CD4-positive, alpha-beta T cell treated with Interleukin-4 for 4 hours (primary cell): ENCODE results near the gene ZP2.
"Not testable (repeated sequence)": the region's sequence is repeated elsewhere in the genome, so short reads cannot be mapped to it uniquely, and the experiment has no call there.

Source experiments
- DNase-seq: peaks from one replicate; pipeline ENCODE4 v3.0.0-alpha.2; 2020

The ZP2 gene

DNA sequence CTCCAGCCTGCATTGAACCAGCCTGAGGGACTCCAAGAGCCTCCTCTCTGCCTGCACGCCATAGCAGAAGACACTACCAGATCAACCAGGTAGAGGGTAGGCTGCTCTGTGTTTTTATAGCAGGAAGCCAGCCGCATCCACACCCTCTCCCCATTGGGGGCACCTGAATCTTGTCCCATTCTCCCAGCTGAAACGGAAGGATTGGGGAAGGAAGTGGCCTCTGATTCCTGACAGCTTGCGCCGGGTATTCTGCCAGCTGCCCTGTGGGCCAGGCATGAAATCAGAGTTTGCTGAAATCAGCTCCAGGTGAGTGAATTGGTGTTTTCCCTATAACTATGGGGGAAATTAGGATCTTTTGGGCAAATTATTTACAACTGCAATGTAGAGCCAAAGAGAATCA, at the start of gene ZP2:
Gene ZP2, minus strand, starts transcription at position 89 of the 400 bp plus-strand sequence. Its CDS starts 27 bp downstream, at position 62.
- DNase-seq = no peak

DNA sequence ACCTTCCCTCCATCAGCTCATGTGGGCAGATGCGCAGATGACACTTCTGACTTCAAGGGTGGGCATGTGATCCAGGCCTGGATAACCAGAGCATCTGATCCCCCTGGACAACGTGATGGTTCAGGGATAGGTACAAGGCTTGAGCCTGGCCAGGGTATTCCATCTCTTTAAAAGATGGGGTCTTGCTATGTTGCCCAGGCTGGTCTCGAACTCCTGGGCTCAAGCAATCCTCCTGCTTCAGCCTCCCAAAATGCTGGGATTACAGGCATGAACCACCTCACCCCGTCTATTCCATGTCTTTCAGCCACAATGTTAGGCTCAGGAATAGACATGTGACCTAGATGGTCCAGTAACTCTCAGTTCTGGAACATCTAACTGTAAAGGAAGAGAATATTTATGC, 45.9 kb upstream of the ZP2 start:
- no peak for DNase-seq

DNA sequence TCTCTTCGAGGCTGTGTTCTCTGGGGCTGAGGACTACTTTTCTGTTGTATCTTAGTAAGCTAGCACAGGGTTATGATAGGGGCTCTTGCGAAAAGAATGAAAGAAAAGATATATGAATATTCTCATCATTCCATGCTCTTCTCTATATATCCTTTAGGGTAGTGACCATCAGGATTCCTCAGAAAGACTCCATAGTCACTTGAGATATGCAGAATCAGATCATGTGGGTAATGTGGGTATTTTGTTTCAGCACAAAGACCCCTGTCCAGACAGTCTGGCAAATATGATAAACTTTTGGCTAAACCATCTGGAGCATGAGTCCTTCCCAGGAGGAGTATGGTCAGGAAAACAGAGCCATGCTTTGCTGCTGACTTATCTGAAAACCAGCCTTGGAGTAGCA, 45.3 kb upstream of the ZP2 start:
- no peak for DNase-seq

DNA sequence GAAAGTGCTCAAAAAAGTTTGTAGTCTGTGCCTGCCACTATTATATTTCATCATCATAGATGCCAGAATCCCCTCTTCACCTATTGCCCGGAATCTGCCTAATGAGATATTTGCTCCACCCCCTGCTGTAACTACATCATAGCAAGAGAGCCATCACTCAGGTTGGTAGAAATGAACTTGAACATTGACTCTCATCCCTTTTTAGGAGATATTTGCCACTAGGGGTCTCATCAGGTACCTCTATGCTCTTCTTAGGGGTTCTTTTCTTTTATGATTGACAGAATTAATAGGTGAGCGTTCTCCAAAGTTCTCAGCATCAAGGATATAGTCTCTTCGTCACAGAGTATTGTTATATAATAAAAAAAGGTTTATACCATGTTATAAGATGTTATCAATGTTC, 42.1 kb upstream of the ZP2 start:
- no peak for DNase-seq

DNA sequence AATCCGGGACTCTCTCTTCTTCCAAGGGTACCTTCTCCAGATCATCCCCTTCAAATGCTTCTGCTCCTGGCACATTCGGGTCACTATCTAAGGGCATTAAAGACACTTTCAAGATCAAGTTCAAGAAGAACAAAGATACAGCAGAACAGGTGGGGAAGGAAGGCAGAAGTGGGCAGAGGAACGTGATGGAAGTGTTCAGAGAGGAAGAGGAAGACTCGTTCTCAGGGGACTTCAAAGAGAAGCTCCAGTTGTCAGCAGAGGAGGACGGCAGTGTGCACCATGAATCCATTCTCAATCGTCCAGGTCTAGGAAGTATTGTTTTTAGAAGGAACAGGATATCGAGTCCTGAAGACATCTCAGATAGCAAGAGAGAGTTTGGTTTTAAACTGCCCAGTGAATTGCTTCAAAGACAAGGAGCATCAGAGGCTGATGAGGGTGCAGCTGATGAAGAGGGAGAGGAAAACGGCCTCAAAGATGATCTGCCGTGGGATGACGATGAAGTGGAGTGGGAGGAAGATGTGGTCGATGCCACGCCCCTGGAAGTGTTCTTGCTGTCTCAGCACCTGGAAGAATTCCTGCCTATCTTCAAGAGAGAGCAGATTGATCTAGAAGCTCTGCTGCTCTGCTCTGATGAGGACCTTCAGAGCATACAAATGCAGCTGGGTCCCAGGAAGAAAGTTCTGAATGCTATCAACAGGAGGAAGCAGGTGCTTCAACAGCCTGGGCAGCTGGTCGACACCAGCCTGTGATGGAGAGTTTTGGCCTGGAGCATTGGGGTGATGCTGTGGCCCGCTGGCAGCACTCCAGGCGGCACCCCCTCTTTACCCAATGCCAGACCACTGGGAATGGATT, 38.9 kb upstream of the ZP2 start:
- DNase-seq = no peak

DNA sequence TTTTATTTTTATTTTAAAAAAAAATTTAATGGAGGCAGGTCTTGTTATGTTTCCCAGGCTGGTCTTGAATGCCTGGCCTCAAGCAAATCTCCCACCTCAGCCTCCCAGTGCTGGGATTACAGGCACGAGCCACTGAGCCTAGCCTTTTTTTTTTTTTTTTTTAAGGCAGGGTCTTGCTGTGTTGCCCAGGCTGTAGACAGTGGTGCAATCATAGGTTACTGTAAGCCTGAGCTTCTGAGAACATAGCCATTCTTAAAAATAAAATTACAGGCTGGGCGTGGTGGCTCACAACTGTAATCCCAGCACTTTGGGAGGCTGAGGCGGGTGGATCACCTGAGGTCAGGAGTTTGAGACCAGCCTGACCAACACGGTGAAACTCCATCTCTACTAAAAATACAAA, 36.8 kb upstream of the ZP2 start:
- DNase-seq = not testable (repeated sequence)

DNA sequence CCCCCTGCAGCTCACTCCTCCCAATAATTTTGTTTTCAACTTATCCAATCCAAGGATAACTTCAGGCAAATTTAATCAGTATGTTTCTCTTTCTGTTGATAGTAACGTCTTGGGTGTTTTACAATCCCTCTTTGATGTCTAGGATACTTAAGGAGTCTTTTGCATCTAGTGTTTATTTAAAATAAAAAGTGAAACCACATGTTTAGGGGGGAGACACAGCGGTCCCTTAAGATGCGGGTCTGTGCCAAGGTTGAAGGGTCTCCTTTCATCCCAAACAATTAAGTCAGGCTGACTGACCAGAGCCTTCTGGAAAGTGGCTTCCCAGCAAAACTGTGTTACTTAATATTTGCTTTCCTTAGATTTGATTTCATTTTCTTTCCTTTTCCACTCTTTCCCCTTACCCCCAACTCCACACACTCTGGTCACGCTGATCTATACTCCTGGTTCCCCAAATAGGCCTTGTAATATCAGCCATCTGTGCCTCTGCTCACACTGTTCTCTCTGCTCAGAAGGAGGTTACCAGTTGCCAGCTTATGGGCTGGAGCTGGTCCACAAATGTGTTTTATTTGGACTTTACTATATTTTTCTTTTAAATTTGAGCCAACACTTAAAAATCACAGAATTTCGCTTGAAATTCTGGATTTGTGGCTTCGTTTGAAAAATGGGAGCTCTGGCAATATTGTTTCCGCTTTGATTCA, 33.3 kb upstream of the ZP2 start:
- DNase-seq = no peak

DNA sequence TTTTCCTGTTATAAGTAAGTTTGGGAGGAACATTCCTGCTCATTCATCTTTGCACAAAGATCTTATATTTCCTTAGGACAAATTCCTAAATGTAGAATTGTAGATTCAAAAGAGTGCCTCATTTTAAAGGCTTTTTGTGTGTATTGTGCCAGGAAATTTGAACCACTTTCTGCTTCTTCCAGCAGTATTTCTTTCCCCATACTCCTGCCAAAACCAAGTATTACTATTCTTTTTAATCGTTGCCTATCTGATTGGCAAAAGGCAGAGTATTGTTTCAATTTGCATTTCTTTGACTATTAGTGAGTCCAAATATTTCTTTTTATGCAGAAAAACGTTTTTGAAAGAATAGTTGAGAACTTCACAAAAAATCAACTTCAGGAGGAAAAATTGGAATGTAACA, 31.4 kb upstream of the ZP2 start:
- DNase-seq = no peak

DNA sequence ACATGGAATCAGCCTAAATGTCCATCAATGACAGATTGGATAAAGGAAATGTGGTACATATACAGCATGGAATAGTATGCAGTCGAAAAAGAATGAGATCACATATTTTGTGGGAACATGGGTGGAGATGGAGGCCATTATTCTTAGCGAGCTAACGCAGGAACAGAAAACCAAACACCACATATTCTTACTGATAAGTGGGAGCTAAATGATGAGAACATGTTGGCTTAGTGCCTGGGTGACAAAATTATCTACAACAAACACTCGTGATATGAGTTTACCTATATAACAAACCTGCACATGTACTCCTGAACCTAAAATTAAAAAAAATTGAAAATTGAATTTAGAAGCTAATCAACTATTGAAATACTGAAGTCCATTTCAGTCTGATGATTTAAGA, 28.3 kb upstream of the ZP2 start:
- DNase-seq = no peak

DNA sequence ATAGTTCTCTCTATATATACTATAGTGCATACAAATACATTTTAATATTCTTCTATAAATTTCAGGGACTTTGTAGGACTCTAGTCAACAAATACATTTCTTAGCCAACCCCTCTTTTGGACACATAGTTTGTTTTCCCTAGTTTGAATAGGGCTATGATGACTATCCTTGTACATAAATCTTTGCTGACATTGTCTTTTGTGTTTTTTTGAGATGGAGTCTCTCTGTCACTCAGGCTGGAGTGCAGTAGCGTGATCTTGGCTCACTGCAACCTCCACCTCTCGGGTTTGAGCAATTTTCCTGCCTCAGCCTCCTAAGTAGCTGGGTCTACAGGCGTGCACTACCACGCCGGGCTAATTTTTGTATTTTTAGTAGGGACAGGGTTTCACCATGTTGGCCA, 25.5 kb upstream of the ZP2 start:
- no peak for DNase-seq

DNA sequence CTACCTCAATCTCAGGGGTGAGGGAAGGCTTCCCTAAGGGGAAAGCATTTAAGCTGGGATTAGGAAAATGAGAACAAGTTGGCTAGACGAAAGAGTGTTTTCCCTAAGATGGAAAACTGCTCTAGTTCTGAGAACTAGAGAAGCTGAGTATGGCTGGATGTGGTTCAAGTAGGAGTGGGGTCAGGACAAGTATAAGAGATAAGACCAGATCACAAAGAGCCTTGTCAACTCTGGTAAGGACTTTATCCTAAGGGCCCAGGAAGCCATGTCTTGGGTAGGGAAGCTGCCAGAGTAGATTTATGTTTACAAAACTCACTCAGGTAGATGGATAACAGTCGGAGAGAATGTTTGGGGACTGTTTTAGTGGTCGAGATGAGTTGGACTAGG, 23.8 kb upstream of the ZP2 start:
- DNase-seq = no peak

DNA sequence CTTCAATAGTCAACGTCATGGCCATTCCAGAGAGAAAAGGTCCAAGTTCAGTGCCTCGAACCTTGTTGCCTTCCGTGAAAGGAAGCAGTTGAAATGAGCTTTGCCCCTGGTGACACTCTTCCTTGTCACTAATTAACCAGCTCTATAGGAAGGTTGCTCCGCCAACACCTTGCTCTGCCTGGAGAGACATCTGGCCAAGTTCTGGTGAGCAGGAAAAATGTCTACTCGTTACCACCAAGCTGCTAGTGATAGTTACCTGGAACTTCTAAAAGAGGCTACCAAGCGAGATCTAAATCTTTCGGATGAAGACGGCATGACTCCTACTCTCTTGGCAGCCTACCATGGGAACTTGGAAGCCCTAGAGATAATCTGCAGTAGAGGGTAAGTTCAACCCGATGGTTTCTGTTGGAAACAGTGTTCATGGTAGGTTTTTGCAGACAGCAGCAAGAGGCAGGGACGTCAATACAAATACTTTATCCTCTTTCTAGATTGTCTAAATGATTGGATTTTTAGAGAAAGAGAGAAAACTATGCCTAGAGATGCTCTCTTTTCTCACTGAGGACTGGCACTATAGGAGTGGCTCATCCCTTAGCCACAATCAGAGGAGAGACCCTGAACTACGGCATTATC, 22.3 kb upstream of the ZP2 start, which contains the start of gene ANKS4B:
Gene ANKS4B, plus strand, starts transcription at position 179 of the 630 bp plus-strand sequence. Its CDS starts 39 bp downstream, at position 218.
- DNase-seq = no peak

DNA sequence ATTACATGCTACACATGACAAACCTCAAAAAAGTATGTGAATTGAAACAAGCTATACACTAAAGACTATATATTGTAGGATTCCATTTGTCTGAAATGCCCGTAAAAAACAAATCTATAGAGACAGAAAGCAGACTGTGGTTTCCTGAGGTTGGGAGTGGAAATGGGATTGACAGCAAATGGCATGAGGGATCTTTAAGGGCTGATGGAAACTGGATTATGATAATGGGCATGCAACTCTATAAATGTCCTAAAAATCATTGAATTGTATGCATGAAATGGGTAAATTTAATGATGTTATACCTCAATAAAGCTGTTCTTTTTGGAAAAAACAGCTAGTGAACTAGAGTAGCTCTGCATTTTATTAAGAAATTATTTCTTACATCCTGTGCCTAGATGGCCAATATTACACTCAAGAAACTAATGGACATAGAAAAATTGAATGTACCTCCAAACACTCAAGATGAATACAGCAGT, 21.7 kb upstream of the ZP2 start:
- DNase-seq = no peak

DNA sequence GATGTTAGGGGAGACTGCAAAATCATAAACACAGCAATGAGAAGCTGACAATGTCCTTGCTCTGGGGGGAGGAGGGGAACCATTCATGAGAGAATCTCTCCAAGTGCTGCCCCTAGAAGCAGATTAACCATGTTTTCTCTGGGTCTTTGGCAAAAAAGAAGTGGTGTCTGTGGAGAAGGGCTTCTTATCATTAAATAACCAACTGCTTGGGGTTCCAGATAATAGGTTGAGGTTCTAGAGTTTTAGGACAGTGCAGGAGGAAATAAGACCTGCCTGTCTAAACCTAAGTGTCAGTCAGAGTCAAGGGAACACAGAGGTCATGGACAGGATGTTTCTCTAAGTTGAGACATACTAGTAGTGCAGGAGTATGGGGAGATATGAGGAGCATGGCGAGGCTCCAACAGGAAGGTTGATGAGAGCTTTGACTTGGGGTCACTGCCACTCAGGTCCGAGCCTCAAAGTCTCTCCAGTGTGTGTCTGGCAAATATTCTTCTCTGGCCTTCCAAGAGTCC, 17.0 kb upstream of the ZP2 start:
- DNase-seq = no peak

DNA sequence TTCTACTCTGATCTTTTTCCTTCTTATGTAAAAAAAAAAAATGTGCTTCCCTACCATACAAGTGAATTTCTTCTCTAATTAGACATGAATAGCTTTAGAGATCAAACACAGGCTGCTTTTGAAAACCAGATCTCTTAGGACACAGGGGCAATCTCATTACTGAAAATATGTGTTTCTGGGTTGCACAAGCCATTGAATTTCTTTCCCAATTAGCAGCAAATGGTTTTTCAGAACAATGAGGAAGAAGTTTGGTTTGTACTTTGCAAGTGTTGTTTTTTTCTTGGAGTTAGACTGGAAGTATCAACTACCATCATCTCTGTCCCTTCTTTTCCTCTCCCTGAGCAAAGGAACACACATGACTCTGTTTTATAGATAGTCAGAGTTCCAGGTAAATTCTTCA, 16.5 kb upstream of the ZP2 start:
- no peak for DNase-seq

DNA sequence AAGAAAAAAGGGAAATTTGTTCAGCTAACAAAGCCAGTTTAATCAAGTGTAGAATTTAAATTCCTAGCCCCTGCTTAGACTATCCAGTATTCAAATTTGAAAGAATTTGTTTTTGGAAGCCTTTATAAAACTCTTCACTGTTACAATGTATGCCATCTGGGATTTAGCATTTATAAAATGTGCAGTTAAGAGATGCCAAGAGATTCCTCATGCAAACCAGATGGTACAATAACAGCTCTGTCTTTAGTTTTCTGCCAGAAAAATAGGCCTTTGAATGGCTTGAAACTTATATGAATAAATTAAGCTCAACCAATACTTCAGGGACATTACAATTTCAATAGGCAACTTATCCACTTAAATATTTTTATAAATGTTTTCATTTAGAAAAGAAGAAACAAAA, 15.4 kb upstream of the ZP2 start:
- no peak for DNase-seq

DNA sequence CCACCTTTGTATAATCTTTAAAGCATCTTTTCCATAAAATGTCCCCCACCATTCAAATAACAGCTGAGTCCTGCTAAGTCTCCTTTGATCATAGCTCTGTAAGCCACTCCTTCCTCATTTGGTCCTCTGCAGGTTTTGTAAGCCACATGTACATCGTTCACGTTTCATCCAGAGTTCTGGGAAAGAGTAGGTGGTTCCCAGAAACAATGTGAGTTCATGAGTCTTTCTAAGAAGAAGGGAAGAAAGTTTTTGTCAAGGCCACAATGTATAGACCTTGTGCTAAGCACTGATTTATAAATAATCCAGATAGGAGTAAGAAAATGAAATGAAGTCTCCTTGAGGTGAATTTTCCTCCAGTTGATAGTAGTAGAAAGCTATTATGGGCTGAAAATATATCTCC, 13.4 kb upstream of the ZP2 start:
- no peak for DNase-seq

DNA sequence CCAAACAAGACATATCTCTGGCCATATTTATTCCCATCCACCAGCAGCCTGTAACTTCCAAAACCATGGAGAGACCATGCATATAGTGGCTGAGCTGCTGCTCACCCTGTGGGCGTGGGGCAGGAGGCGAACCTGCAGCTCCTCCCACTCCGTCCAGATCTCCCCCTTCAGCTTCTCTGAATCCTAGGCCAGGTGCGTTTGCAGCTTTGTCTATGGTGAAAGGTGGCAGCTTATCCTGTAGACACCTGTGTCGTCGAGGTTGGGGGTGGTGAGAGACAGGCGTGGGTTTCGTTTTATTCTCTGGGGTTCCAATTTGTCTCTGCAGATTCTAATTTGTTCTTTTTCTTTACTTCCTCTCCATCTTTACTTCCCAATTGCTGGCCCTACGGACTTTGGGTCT, 12.4 kb upstream of the ZP2 start:
- no peak for DNase-seq

DNA sequence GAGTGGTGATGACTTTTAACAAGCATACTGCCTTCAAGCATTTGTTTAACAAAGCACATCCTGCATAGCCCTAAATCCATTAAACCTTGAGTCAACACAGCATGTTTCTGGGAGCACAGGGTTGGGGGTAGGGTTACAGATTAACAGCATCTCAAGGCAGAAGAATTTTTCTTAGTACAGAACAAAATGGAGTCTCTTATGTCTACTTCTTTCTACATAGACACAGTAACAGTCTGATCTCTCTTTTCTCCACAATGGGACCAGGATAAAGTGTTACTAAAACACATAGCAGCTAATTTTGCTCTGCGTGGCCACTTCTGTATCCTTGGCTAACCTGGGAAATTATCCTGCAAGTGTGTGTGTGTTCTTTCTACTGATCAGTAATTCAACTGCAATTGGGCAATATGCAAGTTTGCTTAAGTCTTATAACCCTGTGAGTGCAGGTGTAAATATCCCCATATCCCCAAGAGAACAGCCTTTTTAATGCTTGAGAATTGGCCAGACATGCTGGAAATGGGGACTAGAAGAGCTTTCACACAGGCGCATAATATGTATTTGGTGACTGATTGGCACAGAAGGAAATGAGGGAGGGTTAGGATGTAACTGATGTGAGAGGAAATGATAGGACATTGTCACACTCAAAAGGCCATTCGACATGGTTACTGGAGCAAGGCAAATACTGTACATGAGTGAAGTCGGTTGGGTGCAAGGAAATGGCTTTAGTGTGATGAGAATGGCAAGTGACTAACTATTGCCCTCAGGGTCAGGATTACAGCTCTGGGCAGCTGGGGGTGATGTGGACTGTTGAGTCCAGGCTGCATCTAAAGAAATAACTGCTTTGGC, 11.3 kb upstream of the ZP2 start:
- DNase-seq = no peak

DNA sequence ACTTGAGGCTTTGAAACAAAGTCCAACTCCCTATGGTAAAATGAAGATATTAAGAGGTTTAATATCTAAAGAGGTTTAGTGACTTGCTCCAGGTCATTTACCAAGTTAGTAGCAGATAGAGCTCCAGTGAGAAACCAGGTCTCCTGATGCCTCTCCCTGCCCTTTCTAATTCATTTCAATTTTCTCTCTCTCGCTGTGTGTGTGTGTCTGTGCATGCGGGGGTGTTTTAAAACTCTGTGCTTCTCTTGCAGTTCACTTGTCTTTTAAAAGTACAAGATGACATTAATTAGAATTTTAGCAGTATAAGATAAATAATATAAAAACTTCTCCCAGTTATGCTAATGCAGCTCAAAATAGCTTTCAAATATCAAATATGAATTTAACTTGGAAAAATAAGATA, 8.2 kb upstream of the ZP2 start:
- DNase-seq = no peak

DNA sequence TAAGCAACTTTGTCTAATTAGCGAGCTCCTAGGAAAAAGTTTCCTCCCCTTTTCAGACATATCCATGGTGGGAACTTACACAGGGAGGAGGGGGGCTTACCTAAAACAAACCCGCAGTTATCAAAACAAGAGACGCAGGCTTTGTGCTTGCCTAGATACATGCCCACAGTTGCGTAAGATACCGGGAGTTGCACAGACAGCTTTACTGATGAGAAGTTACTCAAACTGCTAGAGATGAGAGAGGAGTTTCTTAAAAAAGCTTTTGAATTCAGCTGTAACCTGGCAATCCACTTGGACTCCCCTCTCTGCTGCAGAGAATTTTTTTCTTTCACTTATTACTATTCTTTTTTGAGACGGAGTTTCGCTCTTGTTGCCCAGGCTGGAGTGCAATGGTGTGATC, 6.8 kb upstream of the ZP2 start:
- no peak for DNase-seq

DNA sequence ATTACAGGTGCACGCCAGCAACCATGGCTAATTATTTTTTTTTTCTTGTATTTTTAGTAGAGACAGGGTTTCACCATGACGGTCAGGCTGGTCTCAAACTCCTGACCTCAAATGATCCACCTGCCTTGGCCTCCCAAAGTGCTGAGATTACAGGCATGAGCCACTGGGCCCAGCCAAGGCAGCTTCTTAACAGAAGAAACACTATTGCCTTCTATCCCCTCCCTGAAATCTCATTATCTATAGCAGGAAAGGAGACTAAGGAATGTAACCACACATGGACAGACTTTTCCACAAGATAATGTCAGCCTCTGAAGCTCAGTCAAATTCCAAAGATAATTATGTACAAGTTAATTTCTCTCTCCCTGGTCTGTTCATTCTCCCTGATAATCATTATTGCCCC, 5.7 kb upstream of the ZP2 start:
- DNase-seq = no peak

DNA sequence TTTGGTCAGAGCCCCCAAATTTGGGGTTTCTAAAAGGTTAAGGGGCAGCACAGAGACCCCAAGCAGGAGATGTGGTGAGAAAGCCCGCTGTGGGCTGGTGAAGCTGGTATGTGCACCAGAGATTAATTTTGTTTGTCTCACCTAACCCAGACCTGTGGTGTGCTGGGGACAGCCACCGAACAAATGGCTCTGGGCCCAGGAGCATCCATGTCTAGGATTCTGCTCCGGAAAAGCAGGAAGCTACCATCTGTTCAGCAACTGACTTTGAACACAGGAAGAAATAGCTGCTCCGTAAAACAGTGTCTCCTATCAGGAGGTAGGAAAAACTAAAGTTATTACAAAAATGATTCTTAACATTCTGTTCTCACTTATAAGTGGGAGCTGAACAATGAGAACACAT, 2.7 kb upstream of the ZP2 start:
- no peak for DNase-seq
